Activated CD8-positive, alpha-beta memory T cell treated with anti-CD3 and anti-CD28 coated beads for 4 hours (primary cell): Measurements from ENCODE around the gene TMEM117.
"Not testable (repeated sequence)": the region's sequence is repeated elsewhere in the genome, so short reads cannot be mapped to it uniquely, and the experiment has no call there.

Experiments used
- DNase-seq, 2 donors: peaks; one replicate each; pipeline ENCODE4 v3.0.0-alpha.2; 2020; ENCODE audit warnings: low read depth in 2 of 2

Gene TMEM117

DNA sequence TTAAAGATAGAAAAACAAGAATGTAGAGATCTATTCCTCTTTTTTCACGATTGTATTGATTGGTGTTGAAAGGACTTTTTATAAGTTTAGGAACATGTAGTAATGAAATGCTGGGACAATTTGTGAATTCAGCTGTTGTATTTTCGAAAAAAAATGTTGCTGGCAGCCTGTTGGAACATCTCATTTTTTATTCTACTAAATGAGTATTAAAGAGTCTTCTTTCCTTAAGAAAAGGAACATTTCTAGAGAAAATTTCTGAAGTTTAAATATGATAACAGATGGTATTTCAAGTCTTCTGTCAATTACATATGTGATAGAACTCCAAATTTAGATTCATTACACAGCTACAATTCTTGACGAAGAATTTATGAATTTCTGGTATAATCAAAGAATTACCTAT, 189.6 kb downstream of the TMEM117 start:
- DNase-seq: no peak

GRCh38 chr12:44026046-44026445, 190.2 kb downstream of the TMEM117 start:
- DNase-seq: no peak

- DNase-seq: not testable (repeated sequence)
Measured at GRCh38 chr12:44026926-44027325, 191.0 kb downstream of the TMEM117 start.

DNA sequence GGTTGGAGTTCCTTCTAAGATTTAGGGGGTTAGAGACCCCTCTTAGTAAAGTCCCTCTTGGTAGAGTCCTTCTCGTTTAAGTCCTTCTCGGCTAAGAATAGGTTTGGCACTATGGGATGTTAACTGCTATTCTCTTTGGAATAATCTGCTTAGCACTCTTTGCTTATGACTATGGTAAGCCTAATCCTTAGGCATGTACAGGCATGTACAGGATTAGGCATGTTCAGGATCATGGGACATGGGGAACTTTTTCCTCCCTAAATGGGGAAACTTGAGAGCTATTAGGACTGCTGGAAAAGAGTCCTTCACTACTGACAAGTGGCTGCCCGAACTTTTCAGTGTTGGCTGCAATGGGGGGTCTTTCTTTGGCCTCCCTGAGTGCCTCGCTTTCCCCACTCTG, 193.3 kb downstream of the TMEM117 start:
- no peak for DNase-seq

DNA sequence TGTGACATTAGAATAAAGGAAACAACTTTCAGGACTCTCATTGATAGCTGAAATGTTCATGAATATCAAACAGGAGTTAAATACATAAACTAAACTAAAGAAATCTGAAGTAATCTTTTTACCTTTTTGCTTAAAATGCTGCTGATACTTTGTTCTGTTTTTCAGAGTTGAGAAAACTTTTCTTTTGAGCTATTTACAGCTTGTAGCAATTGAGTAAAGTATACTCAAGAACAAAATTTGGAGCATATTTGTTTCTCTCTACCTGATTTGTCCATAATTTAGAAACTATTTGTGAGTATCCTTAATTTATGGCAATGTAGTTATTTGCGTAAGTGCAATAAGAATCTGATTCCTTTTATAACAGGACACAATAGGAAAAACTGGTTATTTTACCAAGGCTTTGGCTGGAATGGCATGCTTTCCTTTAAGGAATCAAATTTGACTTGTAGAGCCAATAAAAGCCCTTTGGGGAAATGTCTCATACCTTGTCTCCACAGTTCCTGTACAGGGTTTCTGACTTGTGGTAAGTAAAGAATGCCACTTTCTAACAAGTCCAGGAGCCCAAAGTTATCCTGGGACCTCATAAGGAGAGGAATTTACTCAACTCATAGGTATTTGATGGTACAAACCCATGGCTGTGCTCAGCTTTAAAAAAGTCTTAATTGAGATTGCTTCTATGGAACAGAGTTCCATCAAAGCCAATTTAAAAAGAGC, 195.7 kb downstream of the TMEM117 start:
- no peak for DNase-seq

DNA sequence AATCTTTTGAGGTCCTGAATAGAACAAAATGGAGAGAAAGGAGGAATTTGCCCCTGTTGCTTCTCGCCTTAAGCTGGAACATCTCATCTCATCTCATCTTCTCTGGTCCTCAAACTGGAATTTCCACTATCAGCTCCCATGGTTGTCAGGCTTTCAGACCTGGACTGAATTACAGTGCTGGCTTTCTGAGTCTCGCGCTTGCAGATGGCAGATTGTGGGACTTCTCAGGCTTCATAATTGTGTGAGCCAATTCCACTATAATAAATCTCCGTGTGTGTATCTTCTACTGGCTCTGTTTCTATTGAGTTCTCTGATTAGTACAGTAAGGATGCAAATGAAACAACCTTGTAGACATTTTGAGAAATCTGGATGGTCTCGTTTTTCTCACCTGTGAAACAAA, 199.0 kb downstream of the TMEM117 start:
- no peak for DNase-seq

- DNase-seq: no peak
Measured at GRCh38 chr12:44036875-44037443, 201.1 kb downstream of the TMEM117 start.

- no peak for DNase-seq
Measured at GRCh38 chr12:44038411-44038810, 202.5 kb downstream of the TMEM117 start.

GRCh38 chr12:44044491-44044890, 208.6 kb downstream of the TMEM117 start:
- not testable (repeated sequence) for DNase-seq

DNA sequence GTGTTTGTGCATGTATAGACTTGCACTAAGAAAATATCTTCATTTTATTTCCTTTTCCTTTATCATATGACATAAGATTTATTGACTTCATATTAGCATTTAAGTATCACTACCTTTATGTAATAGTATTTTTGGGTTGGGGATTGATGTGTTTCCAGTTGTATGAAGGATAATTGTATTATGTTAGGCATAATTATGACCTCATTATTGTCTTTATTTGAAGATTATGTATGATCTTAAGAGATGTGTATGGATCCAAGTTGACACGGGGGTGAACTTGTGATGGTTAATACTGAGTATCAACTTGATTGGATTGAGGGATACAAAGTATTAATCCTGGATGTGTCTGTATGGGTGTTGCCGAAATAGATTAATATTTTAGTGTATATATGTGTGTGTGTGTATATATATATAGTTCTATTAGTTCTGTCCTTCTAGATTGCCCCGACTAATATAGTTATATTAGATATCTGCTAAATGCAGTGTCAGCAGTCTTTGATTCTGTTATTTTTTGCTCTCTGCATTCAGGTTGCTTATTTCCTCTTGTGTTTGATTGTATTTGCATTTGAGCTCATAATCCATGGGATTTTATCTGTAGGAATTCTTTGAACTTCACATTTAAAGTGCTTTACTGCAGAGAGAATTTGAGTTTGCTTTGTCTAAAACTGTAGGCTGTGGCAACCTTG, 211.0 kb downstream of the TMEM117 start:
- no peak for DNase-seq

DNA sequence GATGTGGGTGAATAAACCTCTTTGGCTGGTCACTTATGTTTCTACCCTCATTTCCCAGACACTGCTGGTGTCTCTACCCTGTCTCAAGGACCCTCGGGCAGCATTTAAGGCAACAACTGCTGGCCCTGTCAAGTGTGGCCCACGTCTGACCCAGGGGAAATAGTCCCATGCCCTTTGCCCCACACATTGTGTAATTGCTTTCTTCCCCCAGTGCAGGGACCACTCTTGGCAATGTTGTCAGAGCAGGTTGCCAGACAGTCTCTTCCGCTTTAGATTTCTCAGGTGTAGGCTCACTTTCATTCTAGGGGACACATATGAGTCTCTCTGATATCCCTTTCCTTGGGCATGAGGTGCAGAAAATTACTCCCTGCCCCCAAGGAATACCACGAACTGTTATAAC, 216.7 kb downstream of the TMEM117 start:
- no peak for DNase-seq

- no peak for DNase-seq
Measured at GRCh38 chr12:44053549-44054127, 217.8 kb downstream of the TMEM117 start.

DNA sequence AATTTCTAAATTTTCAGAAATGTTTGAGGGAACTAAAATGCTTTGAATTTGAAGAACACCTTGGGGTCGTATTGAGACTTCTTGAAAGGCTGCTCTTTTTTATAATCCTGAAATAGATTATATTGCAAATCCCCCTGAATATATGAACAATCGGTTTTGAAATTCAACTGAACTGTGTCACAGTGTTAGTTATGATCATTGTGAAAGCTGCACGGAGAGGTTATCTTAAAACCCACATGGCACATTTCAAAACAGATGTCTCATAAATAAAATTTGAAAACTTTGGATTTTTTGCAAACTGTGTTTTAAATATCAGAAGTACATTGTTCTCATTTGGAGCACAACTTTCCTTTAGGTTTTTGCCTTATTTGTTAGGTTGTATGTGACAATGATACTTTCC, 218.4 kb downstream of the TMEM117 start:
- DNase-seq: no peak

DNA sequence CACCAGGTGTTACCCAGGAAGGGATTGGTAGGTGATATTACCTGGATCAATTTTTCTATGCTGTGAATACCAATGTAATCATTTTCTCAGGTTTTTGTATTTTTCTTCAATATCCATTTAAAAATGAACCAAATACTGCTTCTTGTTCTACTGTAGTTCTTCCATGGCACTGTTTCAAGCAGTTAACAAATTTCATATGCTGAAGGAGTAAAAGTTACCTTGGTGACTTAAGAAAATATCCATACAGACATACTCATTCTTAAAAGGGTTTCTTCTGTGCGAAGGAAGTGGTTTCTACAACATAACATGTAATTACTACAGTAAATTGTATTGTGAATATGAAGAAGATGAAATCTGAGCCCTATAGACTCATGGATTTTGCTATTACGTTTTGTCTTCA, 222.5 kb downstream of the TMEM117 start:
- no peak for DNase-seq

- DNase-seq: no peak
Measured at GRCh38 chr12:44059476-44059875, 223.6 kb downstream of the TMEM117 start.

DNA sequence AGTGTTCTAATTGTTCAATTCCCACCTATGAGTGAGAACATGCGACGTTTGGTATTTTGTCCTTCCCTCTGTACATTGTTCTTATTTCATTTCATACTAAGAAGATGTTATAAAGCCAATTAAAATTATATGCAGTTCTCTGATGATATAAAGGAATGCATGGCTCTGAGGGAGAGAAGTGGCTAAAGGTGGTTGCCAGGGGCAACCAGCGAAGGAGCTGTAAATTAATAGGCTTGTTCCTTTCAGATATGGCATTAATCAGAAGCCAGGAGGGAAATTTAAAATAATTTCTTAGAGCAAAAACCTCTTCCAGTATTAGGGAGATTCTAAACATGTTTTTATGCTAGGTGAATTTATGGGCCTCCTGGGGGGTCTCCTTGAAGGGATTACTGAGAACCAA, 227.8 kb downstream of the TMEM117 start:
- DNase-seq: no peak

GRCh38 chr12:44076871-44077270, 241.0 kb downstream of the TMEM117 start:
- no peak for DNase-seq

DNA sequence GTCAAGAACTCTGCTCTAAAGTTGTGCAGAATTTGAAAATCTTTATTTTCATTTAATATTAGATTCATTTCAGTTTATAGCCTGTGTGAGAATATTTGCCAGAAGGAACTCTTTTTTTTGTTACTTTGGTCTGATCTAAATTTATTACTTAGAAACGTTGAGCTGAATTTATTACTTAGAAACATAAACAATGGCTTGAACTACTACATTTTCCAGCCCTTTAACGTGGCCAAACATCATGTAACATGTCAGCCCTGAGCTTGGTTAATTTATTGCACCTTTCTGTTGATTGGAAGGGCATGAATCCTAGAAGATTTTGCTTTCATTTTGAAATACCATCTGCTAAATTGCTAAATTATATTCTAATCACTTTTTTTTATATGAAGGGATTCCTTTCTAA, 241.4 kb downstream of the TMEM117 start:
- no peak for DNase-seq

DNA sequence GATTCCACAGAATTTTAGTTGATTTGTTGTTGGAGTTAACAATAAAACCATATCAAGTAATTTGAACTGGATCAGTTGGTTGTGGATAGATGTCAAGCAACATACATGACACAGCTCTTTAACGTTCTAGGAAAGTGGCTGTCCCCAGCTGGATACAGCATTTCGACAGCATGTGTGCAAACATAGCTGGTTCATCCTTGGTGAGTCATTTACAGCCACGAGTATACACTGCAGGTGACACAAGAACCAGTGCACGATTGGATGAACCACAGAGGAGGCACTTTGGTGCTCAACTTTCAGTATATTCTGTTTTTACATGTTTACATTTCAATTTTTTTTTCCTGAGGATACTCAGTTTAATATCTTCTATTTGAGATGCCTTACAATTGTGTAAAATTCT, 242.4 kb downstream of the TMEM117 start:
- DNase-seq: no peak

DNA sequence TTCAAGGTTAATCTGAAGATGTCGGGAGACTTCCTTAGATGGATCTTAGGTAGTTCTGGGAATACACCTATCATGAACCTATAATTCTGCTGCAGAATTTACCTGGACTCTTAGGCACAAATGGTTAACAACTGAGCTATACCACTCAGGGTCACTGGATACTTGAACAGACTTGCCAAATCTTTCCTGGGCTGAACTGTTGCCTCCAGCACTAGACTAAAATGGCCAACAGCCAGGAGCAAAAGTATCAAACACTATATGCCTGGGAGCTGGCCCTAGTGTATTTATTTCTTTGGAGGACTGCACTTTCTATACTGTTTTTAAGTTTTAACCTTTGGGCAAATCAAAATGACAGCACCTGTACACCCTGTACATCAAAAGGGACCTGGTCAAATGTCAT, 252.8 kb downstream of the TMEM117 start:
- no peak for DNase-seq

DNA sequence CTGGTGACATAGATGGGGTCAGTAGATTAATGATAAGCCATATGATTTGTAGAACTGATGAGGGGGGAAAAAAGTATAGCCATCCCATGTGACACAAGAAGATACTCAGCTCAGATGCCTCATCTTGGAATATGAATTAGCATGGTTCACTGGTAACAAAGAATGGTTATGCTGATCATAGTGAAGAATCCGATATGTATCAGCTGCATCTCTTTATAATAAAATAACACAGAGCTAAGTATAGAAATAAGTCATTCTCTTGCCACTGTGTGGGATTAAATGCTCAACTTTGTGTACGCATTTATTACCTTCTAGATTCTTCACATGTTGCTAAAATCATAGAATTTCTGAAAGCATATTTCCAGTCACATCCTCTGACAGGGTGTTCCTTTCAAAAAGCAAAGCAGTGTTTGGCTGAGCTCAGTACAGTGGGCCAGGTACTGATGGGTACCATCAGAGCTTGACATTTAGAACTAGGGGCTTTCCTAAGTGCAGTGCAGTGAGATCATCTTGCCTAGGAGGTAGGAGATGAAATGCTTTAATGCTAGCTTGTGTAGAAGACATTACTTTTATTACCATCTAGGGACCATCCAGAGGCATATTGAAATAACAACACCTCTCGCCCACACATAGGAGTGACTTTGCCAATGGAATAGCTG, 256.2 kb downstream of the TMEM117 start:
- DNase-seq: no peak

- DNase-seq: no peak
Measured at GRCh38 chr12:44098786-44099185, 262.9 kb downstream of the TMEM117 start.
